HepG2 (cell line): Measurements from ENCODE around the gene U2AF2. TPM values are rescaled to one million over a fixed set of nuclear protein-coding genes. Genes with fewer than 3 reads are reported as not detected.

ENCODE experiments used
- ATAC-seq: fragments of 200-7000 bp; cut with Tn5 transposase; 3 replicates; pipeline ENCODE4 v1.9.1; 2020; ENCODE audit warnings: mild to moderate bottlenecking, moderate library complexity
- BruUV-seq: library from RNA; stranded (reverse); fragments of 400-500 nt; replicated peaks from 2 replicates; lab custom pipeline; 2021; lab: Mats Ljungman, UMichigan
- CTCF ChIA-PET: fragments of 300-600 bp; formaldehyde crosslinking; extraction: SDS; loops from one replicate; lab custom pipeline; 2021; ENCODE audit warnings: low total read pairs, inconsistent platforms, low intra/inter-chr PET ratio; lab: Yijun Ruan, JAX
- POLR2A ChIA-PET: fragments of 350-600 bp; sonication (Branson Sonifier 250); formaldehyde crosslinking; loops from one replicate; lab custom pipeline; 2020; ENCODE audit warnings: antibody characterized with exemption, inconsistent platforms; lab: Yijun Ruan, JAX
- DNase-seq: peaks from one replicate; pipeline ENCODE4 v3.0.0-alpha.2; 2015; ENCODE audit warnings: low spot score
- FAIRE-seq: peaks from 3 replicates; lab custom pipeline; 2011; peaks lifted over from hg19 to GRCh38; lab: Jason Lieb, UNC
- H2AFZ ChIP-seq: one replicate; pipeline ENCODE4 v1.6.1; 2011; ENCODE audit warnings: low read length, inconsistent platforms
- H3K27ac ChIP-seq: fragments of 300-600 bp; 3 replicates; pipeline ENCODE4 v1.8.0; 2011; ENCODE audit warnings: mixed run types, mild to moderate bottlenecking, mixed read lengths, low read length, inconsistent platforms; ENCODE audit not compliant: insufficient read depth; ENCODE audit errors: extremely low read length
- H3K27me3 ChIP-seq, 2 experiments: fragments of 200-600 bp in 1 of 2; 2 replicates in 1 of 2; 3 replicates in 1 of 2; pipeline versions ENCODE4 v1.6.0 to v1.8.0; 2011; ENCODE audit warnings: low read length in 2 of 2, mild to moderate bottlenecking in 2 of 2, moderate library complexity in 2 of 2, inconsistent platforms in 1 of 2; ENCODE audit not compliant: insufficient read depth in 2 of 2, control insufficient read depth in 1 of 2
- H3K36me3 ChIP-seq, 2 experiments: fragments of 200-600 bp in 1 of 2; replicated peaks in 1 of 2; 2 replicates in 1 of 2; 3 replicates in 1 of 2; pipeline versions ENCODE4 v1.5.1 to v1.8.0; 2011; ENCODE audit warnings: low read length in 2 of 2, inconsistent platforms in 1 of 2; ENCODE audit not compliant: insufficient read depth in 2 of 2, control insufficient read depth in 1 of 2
- H3K4me1 ChIP-seq: 2 replicates; pipeline ENCODE4 v1.5.1; 2012; ENCODE audit warnings: low read length, inconsistent platforms; ENCODE audit not compliant: insufficient read depth
- H3K4me2 ChIP-seq: 2 replicates; pipeline ENCODE4 v1.6.0; 2011; ENCODE audit warnings: low read depth, low read length, inconsistent platforms
- H3K4me3 ChIP-seq, 3 experiments: fragments of 200-600 bp in 1 of 3; sonication (generic), shearing (Covaris generic) in 1 of 3; replicated peaks in 1 of 3; 2 replicates each; pipeline ENCODE4 v1.5.1; 2011 to 2016; ENCODE audit warnings: low read length in 3 of 3, inconsistent platforms in 2 of 3, low read depth in 2 of 3, mild to moderate bottlenecking in 2 of 3, control low read depth in 1 of 3, mixed read lengths in 1 of 3; ENCODE audit not compliant: insufficient read depth in 1 of 3
- H3K79me2 ChIP-seq: one replicate; pipeline ENCODE4 v1.6.1; 2011; ENCODE audit warnings: low read length, inconsistent platforms; ENCODE audit not compliant: insufficient read depth
- H3K9ac ChIP-seq: 2 replicates; pipeline ENCODE4 v1.6.0; 2011; ENCODE audit warnings: mild to moderate bottlenecking, low read depth, low read length, inconsistent platforms; ENCODE audit not compliant: insufficient read depth
- H3K9me3 ChIP-seq: 2 replicates; pipeline ENCODE4 v1.5.1; 2012; ENCODE audit warnings: mild to moderate bottlenecking, low read length
- H4K20me1 ChIP-seq: 2 replicates; pipeline ENCODE4 v1.6.0; 2011; ENCODE audit warnings: inconsistent platforms, mild to moderate bottlenecking, low read length, moderate library complexity; ENCODE audit not compliant: insufficient read depth
- DR1 ChIP-seq: sonication (generic); formaldehyde crosslinking; IDR thresholded peaks from 2 replicates; pipeline ENCODE4 v1.8.0; 2021; ENCODE audit warnings: mild to moderate bottlenecking, missing genetic modification reagents, inconsistent platforms
- GPBP1L1 ChIP-seq: sonication (generic); formaldehyde crosslinking; IDR thresholded peaks from 2 replicates; pipeline ENCODE4 v1.5.0; 2020; ENCODE audit warnings: mild to moderate bottlenecking, missing genetic modification reagents
- GZF1 ChIP-seq: sonication (generic); formaldehyde crosslinking; IDR thresholded peaks from 2 replicates; pipeline ENCODE4 v1.5.1; 2020; ENCODE audit warnings: mild to moderate bottlenecking, missing genetic modification reagents
- IKZF4 ChIP-seq: sonication (generic); formaldehyde crosslinking; IDR thresholded peaks from 2 replicates; pipeline ENCODE4 v1.5.1; 2020; ENCODE audit warnings: borderline replicate concordance, mild to moderate bottlenecking, low read depth, missing genetic modification reagents; ENCODE audit errors: not compliant biosample characterization
- MED8 ChIP-seq: sonication (generic); formaldehyde crosslinking; IDR thresholded peaks from 2 replicates; pipeline ENCODE4 v1.8.1; 2023; ENCODE audit warnings: mild to moderate bottlenecking, missing genetic modification reagents; ENCODE audit not compliant: insufficient replicate concordance
- MYNN ChIP-seq: sonication (generic); formaldehyde crosslinking; IDR thresholded peaks from 2 replicates; pipeline ENCODE4 v1.4.0; 2020; ENCODE audit warnings: mild to moderate bottlenecking, low read depth, missing genetic modification reagents
- NR2F6 ChIP-seq, 2 experiments: IDR thresholded peaks; 2 replicates each; pipeline ENCODE4 v1.6.1; 2016; ENCODE audit warnings: antibody characterized with exemption in 1 of 2, mild to moderate bottlenecking in 1 of 2
- REPIN1 ChIP-seq: sonication (generic); formaldehyde crosslinking; IDR thresholded peaks from 2 replicates; pipeline ENCODE4 v1.8.0; 2022; ENCODE audit warnings: missing genetic modification reagents, low read depth, mild to moderate bottlenecking, borderline replicate concordance
- SIX4 ChIP-seq: sonication (generic); formaldehyde crosslinking; IDR thresholded peaks from 2 replicates; pipeline ENCODE4 v1.4.0; 2020; ENCODE audit warnings: missing genetic modification reagents
- TOPORS ChIP-seq: sonication (generic); formaldehyde crosslinking; IDR thresholded peaks from 2 replicates; pipeline ENCODE4 v1.8.0; 2023; ENCODE audit warnings: mild to moderate bottlenecking, missing genetic modification reagents
- U2AF1 ChIP-seq: fragments of 200-400 bp; formaldehyde crosslinking; optimal IDR thresholded peaks from 2 replicates; pipeline ENCODE3; 2017; ENCODE audit warnings: mild to moderate bottlenecking, low read depth, low read length
- ZBTB1 ChIP-seq: sonication (generic); formaldehyde crosslinking; IDR thresholded peaks from 2 replicates; pipeline ENCODE4 v1.4.0; 2020; ENCODE audit warnings: missing genetic modification reagents, borderline replicate concordance
- ZNF101 ChIP-seq: sonication (generic); formaldehyde crosslinking; IDR thresholded peaks from 2 replicates; pipeline ENCODE4 v1.4.0; 2020; ENCODE audit warnings: mild to moderate bottlenecking, low read depth, missing genetic modification reagents, borderline replicate concordance
- ZNF34 ChIP-seq: sonication (generic); formaldehyde crosslinking; IDR thresholded peaks from 2 replicates; pipeline ENCODE4 v1.4.0; 2020; ENCODE audit warnings: mild to moderate bottlenecking, missing genetic modification reagents, borderline replicate concordance
- ZNF451 ChIP-seq: sonication (generic); formaldehyde crosslinking; IDR thresholded peaks from 2 replicates; pipeline ENCODE4 v1.5.0; 2020; ENCODE audit warnings: mild to moderate bottlenecking, missing genetic modification reagents
- ZNF720 ChIP-seq: sonication (generic); formaldehyde crosslinking; IDR thresholded peaks from 2 replicates; pipeline ENCODE4 v1.4.0; 2020; ENCODE audit warnings: missing genetic modification reagents
- ZNF768 ChIP-seq: sonication (generic); formaldehyde crosslinking; IDR thresholded peaks from 2 replicates; pipeline ENCODE4 v1.4.0; 2020; ENCODE audit warnings: missing genetic modification reagents
- ZUFSP ChIP-seq: sonication (generic); formaldehyde crosslinking; IDR thresholded peaks from 2 replicates; pipeline ENCODE4 v1.9.0; 2021; ENCODE audit warnings: missing genetic modification reagents, mild to moderate bottlenecking, borderline replicate concordance
- WGBS: methylation state at CpG from one replicate; pipeline ENCODE4 v1.1.6; 2017; ENCODE audit warnings: low lambda C conversion rate; 5-methylcytosine and 5-hydroxymethylcytosine counted together
- in situ Hi-C: cut with HindIII; loops from 2 replicates; pipeline ENCODE4 v1.10.0; 2017; ENCODE audit warnings: low pct_unique_long_range_greater_than_20kb; ENCODE audit not compliant: extremely low pct_ligation_motif_present
- intact Hi-C: fragments of 100-400 bp; cut with micrococcal nuclease; formaldehyde crosslinking; loops from one replicate; pipeline ENCODE4 v1.10.0; 2022; ENCODE audit not compliant: unreplicated experiment
- polyA plus RNA-seq, 8 experiments: library from polyadenylated mRNA; depleted of rRNA in 3 of 8; stranded (reverse) in 7 of 8; unstranded in 1 of 8; fragments of >200 nt; fragmentation: Illumina TruSeq in 4 of 8; extraction: Trizol in 4 of 8; gene quantifications; 2 replicates each; pipeline versions ENCODE4 v1.2.1 to v1.2.3, GENCODE V29; 2011 to 2016; ENCODE audit warnings: low read depth in 4 of 8, missing spikeins in 1 of 8, mixed read lengths in 1 of 8; ENCODE audit not compliant: insufficient read depth in 1 of 8
- total RNA-seq, 5 experiments: library from RNA; depleted of rRNA; stranded (reverse); fragments of >200 nt; fragmentation: Illumina TruSeq; extraction: Trizol; gene quantifications; 2 replicates each; pipeline ENCODE4 v1.2.3, GENCODE V29; 2016; ENCODE audit warnings: low read depth in 1 of 5
- TF ChIP-seq, protein P1 (sequence below): sonication (generic); formaldehyde crosslinking; IDR thresholded peaks from 2 replicates; pipeline ENCODE4 v1.4.0; 2020; ENCODE audit warnings: missing genetic modification reagents

Gene U2AF2
- total and polyA plus RNA-seq, 2 of the 13 experiments (the other 11 are each of a cell fraction or from before 2014, with no cell fraction given): 84.3 to 124 TPM

DNA sequence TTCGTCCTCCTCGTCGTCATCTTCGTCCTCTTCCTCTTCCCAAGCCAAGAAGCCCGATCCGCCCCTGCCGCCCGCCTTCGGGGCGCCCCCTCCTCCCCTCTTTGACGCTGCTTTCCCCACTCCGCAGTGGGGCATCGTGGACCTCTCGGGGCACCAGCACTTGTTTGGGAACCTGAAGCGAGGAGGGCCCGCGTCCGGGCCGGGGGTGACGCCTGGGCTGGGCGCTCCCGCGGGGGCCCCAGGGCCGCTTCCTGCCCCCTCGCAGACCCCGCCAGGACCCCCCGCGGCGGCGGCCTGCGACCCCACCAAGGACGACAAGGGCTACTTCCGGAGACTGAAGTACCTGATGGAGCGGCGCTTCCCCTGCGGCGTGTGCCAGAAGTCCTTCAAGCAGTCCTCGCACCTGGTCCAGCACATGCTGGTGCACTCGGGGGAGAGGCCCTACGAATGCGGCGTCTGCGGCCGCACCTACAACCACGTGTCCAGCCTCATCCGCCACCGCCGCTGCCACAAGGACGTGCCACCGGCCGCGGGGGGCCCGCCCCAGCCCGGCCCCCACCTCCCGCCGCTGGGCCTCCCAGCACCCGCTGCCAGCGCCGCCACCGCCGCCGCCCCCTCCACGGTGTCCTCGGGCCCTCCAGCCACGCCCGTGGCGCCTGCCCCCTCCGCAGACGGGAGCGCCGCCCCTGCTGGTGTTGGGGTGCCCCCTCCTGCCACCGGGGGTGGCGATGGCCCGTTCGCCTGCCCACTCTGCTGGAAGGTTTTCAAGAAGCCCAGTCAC is 40.7 kb upstream of the U2AF2 start:
- no peaks in the 10 kb centered on the region for H4K20me1 ChIP-seq
- H3K79me2 ChIP-seq: no peaks in the 10 kb centered on the region
- FAIRE-seq: no peak
- H3K4me3 ChIP-seq: no peak overlapping the region
- no peaks in the 10 kb centered on the region for H3K27me3 ChIP-seq
- H2AFZ ChIP-seq: no peak overlapping the region
- intact Hi-C loops (no loop called here), in situ Hi-C loops (no loop called here)
- H3K9ac ChIP-seq: no peak overlapping the region
- DNase-seq: no peak
- H3K27ac ChIP-seq: no peak overlapping the region
- H3K4me2 ChIP-seq: no peak overlapping the region
- ChIA-PET CTCF (no interaction called here), POLR2A (no interaction called here)
- 98% methylated on average over 64 of the region's 75 CpGs for WGBS
- H3K9me3 ChIP-seq: no peaks in the 10 kb centered on the region
- BruUV-seq: no TSS peak
- no peak for ATAC-seq
- H3K36me3 ChIP-seq: peaks cover 2 to 4% of the 10 kb centered on the region in 2 experiments; a peak in 1 of 5 replicates
- no peak for TF ChIP-seq MED8 (CRISPR knock-in tag)
- TF ChIP-seq, protein P1, sequence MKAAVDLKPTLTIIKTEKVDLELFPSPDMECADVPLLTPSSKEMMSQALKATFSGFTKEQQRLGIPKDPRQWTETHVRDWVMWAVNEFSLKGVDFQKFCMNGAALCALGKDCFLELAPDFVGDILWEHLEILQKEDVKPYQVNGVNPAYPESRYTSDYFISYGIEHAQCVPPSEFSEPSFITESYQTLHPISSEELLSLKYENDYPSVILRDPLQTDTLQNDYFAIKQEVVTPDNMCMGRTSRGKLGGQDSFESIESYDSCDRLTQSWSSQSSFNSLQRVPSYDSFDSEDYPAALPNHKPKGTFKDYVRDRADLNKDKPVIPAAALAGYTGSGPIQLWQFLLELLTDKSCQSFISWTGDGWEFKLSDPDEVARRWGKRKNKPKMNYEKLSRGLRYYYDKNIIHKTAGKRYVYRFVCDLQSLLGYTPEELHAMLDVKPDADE (CRISPR knock-in tag): no peak
- no peak for TF ChIP-seq GZF1 (CRISPR knock-in tag)
- no peak for TF ChIP-seq SIX4 (CRISPR knock-in tag)
- no peak for TF ChIP-seq GPBP1L1 (CRISPR knock-in tag)
- TF ChIP-seq ZBTB1: no peak
- no peak for TF ChIP-seq TOPORS (CRISPR knock-in tag)
- no peak for TF ChIP-seq ZNF101
- TF ChIP-seq ZNF34 (CRISPR knock-in tag): no peak
- TF ChIP-seq REPIN1 (CRISPR knock-in tag): no peak
- no peak for TF ChIP-seq ZNF451
- no peak for TF ChIP-seq NR2F6 (IDR thresholded peaks at IDR 0.05)
- no peak for TF ChIP-seq NR2F6 (CRISPR knock-in tag; IDR thresholded peaks at IDR 0.05)
- no peak for TF ChIP-seq ZNF720 (CRISPR knock-in tag)
- TF ChIP-seq DR1 (CRISPR knock-in tag): no peak
- no peak for TF ChIP-seq MYNN (CRISPR knock-in tag)
- TF ChIP-seq U2AF1: no peak
- TF ChIP-seq IKZF4 (CRISPR knock-in tag): no peak
- TF ChIP-seq ZUFSP (CRISPR knock-in tag): no peak
- TF ChIP-seq ZNF768: no peak
- H3K4me1 ChIP-seq: peaks cover 8% of the 10 kb centered on the region
